OCI-M2 (cell line): ENCODE results near the gene P2RY6.

Experiments
- DNase-seq: peaks from one replicate; lab custom pipeline; 2025; ENCODE audit not compliant: unreplicated experiment; lab: John Stamatoyannopoulos, UW

The P2RY6 gene

DNA sequence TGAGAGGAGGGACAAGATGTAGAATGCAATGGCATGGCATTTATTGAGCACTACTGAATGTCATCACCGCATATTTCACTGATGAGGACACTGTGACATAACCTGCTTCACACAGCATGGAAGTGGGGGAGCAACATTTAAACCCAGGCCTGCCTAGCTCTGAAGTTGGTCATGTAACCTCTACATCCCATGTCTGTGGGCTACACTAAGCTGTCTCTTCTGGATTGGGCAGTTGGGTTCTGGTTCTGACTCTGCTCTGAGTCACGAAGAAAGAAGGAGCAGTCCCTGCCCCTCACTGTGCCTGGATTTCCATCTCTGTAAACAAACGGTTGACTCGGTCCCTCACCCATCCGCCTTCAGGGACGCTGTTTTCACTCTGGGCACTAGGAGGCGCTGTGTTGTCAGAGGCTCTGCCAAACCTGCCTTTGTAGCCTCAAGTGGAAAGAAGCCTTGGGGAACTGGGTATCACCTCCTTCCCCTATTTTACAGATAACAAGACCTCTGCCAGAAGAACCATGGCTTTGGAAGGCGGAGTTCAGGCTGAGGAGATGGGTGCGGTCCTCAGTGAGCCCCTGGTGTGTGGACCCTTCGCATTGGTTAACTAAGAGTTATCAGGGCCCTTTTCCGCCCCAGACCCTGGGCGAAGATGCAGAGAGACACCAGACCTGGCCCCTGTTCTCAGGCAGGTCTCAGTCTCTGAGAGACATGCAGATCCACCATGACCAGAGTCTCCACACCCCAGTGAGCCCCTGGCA is 23.3 kb downstream of the P2RY6 start:
- peak; percentile 38 for DNase-seq

GRCh38 chr11:73295996-73296318 is 23.8 kb downstream of the P2RY6 start:
- no peak for DNase-seq

- DNase-seq, result no peak
Measured at GRCh38 chr11:73296501-73297230, 24.5 kb downstream of the P2RY6 start.

GRCh38 chr11:73297231-73297590 is 25.1 kb downstream of the P2RY6 start:
- DNase-seq, result no peak

GRCh38 chr11:73297702-73298101 is 25.6 kb downstream of the P2RY6 start:
- DNase-seq, result no peak

- no peak for DNase-seq
Measured at GRCh38 chr11:73298233-73298632, 26.1 kb downstream of the P2RY6 start.

- DNase-seq, result no peak
Measured at GRCh38 chr11:73299751-73300150, 27.6 kb downstream of the P2RY6 start.

DNA sequence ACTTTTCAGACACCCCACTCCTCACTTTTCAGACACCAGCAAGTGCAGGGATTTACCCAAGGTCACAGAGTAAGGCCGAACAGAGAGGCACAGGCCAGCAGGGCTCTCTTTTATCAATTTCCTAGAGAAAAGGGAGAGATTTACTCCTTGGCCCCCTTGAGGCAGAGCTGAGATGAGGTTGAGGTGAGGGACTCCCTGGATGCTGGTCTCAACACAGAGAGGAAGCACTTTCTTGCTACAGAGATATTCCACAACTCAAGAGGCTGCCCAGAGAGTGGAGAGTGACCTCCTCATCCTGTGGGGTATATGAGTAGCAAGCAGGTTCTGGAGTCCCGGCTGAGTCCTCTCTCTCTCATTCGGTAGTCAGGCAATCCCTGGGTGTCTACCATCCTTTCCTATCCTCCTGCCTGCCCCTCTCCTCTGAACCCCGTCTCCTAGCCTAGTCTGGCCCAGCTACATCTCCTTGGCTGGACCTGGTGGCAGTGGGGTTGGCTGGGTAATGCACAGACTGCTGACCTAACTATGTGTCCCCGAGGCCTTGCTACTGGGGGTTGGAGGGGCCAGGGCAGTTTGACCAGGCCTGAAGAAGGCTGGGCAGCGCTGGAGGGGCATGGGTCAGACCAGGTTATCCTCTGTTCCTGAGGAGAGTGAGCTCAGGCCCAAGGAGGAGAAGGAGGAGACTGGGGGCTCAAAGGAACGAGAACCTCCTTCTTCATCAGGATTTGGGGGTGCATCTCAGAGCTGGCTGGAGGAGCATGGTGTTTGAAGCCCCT is 34.1 kb downstream of the P2RY6 start:
- DNase-seq, result no peak

DNA sequence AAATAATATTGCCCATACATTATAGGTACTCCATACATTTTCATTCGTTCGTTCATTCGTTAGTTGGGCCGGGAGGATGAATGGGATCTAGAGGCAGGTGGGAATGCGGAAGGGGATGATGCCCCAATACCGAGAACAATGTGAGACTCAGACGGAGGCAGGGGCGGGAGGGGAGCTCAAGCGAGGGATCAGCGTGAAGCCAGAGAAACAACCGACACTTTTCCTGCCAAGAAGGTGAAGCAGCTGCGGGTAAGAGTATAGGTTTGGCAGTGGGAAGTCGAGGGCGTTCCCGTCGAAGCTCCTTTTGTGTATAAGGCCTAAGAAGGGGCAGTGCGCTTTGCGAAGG is 34.8 kb downstream of the P2RY6 start:
- no peak for DNase-seq

DNA sequence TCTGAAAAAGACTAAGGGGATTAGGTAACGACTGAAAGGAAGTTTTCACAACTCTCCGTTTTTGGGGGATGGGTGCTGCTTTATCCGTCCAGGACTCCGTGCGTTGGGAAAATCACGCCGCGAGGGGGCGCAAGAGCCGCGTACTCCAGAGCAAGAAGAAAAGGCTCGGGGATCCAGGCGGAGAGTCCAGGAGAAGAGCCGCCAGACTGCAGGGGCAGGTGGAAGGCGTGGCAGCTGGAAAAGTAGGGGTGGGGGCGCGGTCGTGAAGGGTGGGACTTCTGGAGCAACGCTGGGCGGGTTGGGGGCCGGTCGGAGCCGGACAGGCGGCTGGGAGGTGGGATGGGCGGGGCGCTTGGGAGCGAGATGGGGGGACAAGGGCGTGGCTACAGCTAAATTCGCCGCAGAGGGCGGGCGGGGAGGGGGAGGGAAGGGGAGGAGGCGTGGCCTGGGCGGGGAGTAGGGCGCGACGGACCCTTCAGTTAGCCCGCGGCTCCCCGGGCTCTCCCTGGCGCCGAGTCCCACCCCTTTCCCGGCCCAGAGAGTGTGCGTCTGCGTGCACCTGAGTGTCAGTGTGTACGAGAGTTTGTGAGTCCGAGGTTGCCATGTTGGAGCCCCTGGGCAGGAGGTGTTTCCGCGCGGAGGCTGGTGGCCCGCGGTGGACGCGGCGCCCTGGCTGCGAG is 35.3 kb downstream of the P2RY6 start:
- peak; percentile 37 for DNase-seq

GRCh38 chr11:73308003-73308960 is 36.1 kb downstream of the P2RY6 start, which contains the start of gene ARHGEF17:
Gene ARHGEF17, plus strand, starts transcription at chr11:73308276. Its CDS starts 363 bp downstream, at chr11:73308639.
- no peak for DNase-seq

GRCh38 chr11:73308961-73309919 is 37.1 kb downstream of the P2RY6 start:
- DNase-seq, result no peak

- no peak for DNase-seq
Measured at GRCh38 chr11:73310076-73310475, 37.9 kb downstream of the P2RY6 start.

- no peak for DNase-seq
Measured at GRCh38 chr11:73310661-73311393, 38.7 kb downstream of the P2RY6 start.

- DNase-seq, result no peak
Measured at GRCh38 chr11:73311394-73311869, 39.3 kb downstream of the P2RY6 start.

- no peak for DNase-seq
Measured at GRCh38 chr11:73312036-73312435, 39.9 kb downstream of the P2RY6 start.

- no peak for DNase-seq
Measured at GRCh38 chr11:73312851-73313327, 40.8 kb downstream of the P2RY6 start.

GRCh38 chr11:73313652-73314051 is 41.5 kb downstream of the P2RY6 start:
- DNase-seq, result no peak
